MG63 (cell line): ENCODE measurements around the gene ZBTB20. TPM values are rescaled to one million over a fixed set of nuclear protein-coding genes. Genes with fewer than 3 reads are reported as not detected.
A peak's percentile ranks its signal among the peaks of the same experiment; 100 is the strongest.

ENCODE experiments used
- DNase-seq: peaks from one replicate; pipeline ENCODE4 v3.0.0-alpha.2; 2020
- H3K27me3 ChIP-seq: fragments of 250-450 bp; sonication (Bioruptor Pico); 2 replicates; pipeline ENCODE4 v1.5.1; 2020; ENCODE audit warnings: mild to moderate bottlenecking, moderate library complexity
- H3K36me3 ChIP-seq: fragments of 250-450 bp; sonication (Bioruptor Pico); 2 replicates; pipeline ENCODE4 v1.5.1; 2020; ENCODE audit warnings: mild to moderate bottlenecking, moderate library complexity
- H3K4me3 ChIP-seq: fragments of 250-450 bp; sonication (Bioruptor Pico); 2 replicates; pipeline ENCODE4 v1.5.1; 2020; ENCODE audit warnings: mild to moderate bottlenecking, moderate library complexity
- H3K9me3 ChIP-seq: fragments of 250-450 bp; sonication (Bioruptor Pico); 2 replicates; pipeline ENCODE4 v1.5.1; 2020; ENCODE audit warnings: mild to moderate bottlenecking, moderate library complexity
- total RNA-seq: library from RNA; depleted of rRNA; stranded (reverse); fragments of >200 nt; shearing (Covaris generic); gene quantifications from 2 replicates; pipeline ENCODE4 v1.2.3, GENCODE V29; 2014; ENCODE audit warnings: low replicate concordance

The ZBTB20 gene
- total RNA-seq, 1 experiment from 2014 or later, result 6.5 TPM

DNA sequence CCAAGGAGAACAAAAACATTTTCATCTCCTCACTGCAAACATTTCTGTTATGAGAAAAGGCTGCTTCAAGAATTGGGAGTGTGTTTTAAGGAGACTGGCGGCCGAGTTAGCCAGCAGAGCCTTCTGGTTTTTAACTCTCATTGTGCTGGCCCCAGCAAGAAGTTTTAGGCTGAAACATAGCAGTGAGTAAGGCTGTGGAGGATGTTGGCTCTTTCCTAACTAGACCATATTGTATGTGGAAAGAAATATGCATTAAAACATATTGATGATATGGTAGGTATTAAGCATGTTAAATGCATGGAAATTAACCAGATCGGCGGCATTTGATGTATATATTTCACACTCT lies 762.6 kb downstream of the ZBTB20 start:
- Histone ChIP-seq H3K27me3 (no peaks in the 10 kb centered on the region), H3K4me3 (peak overlapping the region; percentile 44), H3K9me3 (no peaks in the 10 kb centered on the region), H3K36me3 (peaks cover 3% of the 10 kb centered on the region)
- DNase-seq, result no peak

- DNase-seq, result peak; percentile 92
- no peaks in the 10 kb centered on the region for H3K9me3 ChIP-seq
- peaks cover 8% of the 10 kb centered on the region for H3K36me3 ChIP-seq
- H3K4me3 ChIP-seq, result peak overlapping the region; percentile 44
- H3K27me3 ChIP-seq, result no peaks in the 10 kb centered on the region
Observed at GRCh38 chr3:114383875-114384557, 763.1 kb downstream of the ZBTB20 start.

DNA sequence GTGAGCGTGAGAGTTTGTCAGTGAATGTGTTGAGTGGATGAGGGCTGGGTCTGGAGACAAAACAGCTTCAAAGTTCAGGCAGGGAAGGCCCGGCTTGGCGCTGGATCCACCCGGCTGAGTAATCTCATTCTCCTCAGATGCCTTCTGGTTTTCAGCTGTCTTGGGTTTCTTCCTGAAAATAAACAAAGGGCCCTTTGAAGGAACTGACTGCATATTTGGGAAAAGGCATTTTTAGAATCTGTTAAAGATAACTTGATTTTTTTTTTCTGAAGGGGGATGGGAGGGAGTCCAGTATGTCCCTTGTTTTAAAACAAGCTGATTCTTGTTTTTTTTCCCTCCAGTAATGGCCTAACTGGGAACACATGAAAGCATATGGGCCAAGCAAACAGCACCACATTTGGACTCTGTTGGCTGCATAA lies 766.8 kb downstream of the ZBTB20 start:
- H3K27me3 ChIP-seq, result no peaks in the 10 kb centered on the region
- DNase-seq, result peak; percentile 88
- no peak overlapping the region for H3K4me3 ChIP-seq
- peaks cover 8% of the 10 kb centered on the region for H3K36me3 ChIP-seq
- no peaks in the 10 kb centered on the region for H3K9me3 ChIP-seq

DNA sequence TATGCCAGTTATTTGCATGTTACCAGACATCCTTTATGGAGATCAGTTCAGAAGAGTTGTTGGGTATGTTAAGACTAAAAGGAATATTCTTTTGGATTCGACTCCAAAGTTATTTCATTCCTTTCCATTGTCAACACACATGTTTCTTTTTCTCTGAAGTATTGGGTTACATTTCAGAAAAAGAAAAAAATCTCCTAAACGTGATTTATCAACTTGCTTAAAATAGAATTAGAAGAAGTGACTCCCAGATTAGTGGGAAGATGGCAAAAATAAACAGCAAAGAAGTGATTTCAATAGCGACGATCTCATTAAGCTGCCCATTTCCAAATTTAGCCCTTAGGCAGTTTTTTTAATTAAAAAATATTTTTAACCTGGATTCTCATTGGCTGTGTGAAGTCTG lies 767.8 kb downstream of the ZBTB20 start:
- no peaks in the 10 kb centered on the region for H3K27me3 ChIP-seq
- DNase-seq, result no peak
- peaks cover 8% of the 10 kb centered on the region for H3K36me3 ChIP-seq
- no peak overlapping the region for H3K4me3 ChIP-seq
- H3K9me3 ChIP-seq, result no peaks in the 10 kb centered on the region

DNA sequence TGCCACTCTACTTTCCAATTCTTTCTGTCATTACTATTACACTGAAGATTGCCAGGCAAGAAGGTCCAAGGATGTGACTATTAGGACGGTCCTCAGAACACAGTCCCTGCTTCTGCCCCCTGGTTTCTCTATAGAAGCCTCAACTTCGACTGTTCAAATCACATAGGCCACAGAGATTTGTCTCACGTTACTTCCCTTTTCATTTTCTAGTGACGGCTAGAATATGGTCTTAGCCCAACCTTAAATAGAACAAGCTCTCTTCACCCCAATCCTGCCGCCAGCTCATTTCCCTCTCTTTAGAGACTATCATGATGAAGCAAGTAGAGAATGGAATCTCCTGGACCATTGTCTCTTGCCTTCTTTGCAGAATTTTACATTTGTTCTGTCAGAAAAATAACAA lies 768.3 kb downstream of the ZBTB20 start:
- no peak overlapping the region for H3K4me3 ChIP-seq

DNA sequence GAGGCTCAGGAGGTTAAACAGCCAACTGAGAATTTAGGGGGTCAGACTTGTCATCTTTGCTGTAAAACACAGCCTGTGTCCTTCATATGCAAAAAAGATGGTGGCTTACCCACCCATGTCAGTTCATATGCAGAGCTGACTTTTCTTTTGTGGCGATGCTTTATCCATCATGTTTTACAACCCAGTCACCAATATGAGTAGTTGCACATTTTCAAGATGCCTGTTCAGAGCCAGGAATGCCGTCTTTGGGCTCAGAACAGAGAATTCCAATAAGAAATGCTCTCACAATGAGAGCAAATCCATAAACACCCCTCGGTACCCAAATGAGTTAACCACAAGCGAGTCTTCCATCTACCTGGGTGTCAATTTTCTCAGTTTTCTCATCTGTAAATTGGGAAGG lies 769.7 kb downstream of the ZBTB20 start:
- Histone ChIP-seq H3K9me3 (no peaks in the 10 kb centered on the region), H3K36me3 (peaks cover 8% of the 10 kb centered on the region), H3K4me3 (no peak overlapping the region), H3K27me3 (no peaks in the 10 kb centered on the region)
- DNase-seq, result no peak

More for the DNA sequence above, 768.3 kb downstream of the ZBTB20 start:
- no peaks in the 10 kb centered on the region for H3K9me3 ChIP-seq
- no peak for DNase-seq
- peaks cover 8% of the 10 kb centered on the region for H3K36me3 ChIP-seq
- no peaks in the 10 kb centered on the region for H3K27me3 ChIP-seq

DNA sequence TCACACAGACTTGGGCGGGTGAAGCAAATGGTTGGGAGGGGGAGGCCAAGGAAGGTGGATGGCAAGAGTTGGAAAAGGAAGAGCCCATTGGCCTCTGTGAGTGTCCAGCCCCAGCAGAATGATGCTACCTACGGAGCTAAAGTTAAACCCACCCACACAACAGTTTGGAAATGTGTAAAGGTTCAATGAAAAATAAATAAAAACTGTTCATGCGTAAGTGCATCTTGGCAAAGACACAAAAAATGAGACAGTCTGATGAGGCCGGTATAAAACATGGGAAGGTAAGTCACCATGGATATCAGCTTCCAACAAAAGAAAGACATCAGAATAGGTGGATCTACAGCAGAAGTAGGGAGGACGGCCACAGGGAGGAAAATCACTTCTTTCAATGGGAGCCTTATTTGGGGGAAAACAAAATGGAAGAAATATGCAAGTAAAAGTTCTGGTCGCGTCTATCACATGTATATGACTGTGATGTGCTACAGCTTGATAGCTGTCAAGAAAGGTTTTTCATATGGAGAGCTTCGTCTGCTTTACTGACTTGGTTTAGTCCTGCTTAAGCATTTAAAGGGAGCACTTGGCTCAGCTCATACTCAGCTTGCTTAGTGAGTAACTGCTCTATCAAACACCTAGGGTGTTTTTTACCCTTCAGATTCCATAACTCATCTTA lies 770.4 kb downstream of the ZBTB20 start:
- Histone ChIP-seq H3K27me3 (no peaks in the 10 kb centered on the region), H3K9me3 (no peaks in the 10 kb centered on the region), H3K4me3 (no peak overlapping the region), H3K36me3 (peaks cover 8% of the 10 kb centered on the region)
- DNase-seq, result no peak

GRCh38 chr3:114375608-114376421 lies 771.3 kb downstream of the ZBTB20 start:
- H3K27me3 ChIP-seq, result no peaks in the 10 kb centered on the region
- H3K36me3 ChIP-seq, result peaks cover 8% of the 10 kb centered on the region
- DNase-seq, result no peak
- no peaks in the 10 kb centered on the region for H3K9me3 ChIP-seq
- H3K4me3 ChIP-seq, result no peak overlapping the region

- no peaks in the 10 kb centered on the region for H3K9me3 ChIP-seq
- H3K27me3 ChIP-seq, result no peaks in the 10 kb centered on the region
- DNase-seq, result no peak
- no peak overlapping the region for H3K4me3 ChIP-seq
- H3K36me3 ChIP-seq, result peaks cover 4% of the 10 kb centered on the region; the same call in 1 of the 2 replicates
Observed at GRCh38 chr3:114374433-114374990, 772.6 kb downstream of the ZBTB20 start.

- no peaks in the 10 kb centered on the region for H3K27me3 ChIP-seq
- DNase-seq, result no peak
- no peak overlapping the region for H3K4me3 ChIP-seq
- H3K36me3 ChIP-seq, result no peaks in the 10 kb centered on the region
- H3K9me3 ChIP-seq, result no peaks in the 10 kb centered on the region
Observed at GRCh38 chr3:114370537-114371174, 776.4 kb downstream of the ZBTB20 start.

- Histone ChIP-seq H3K27me3 (no peaks in the 10 kb centered on the region), H3K4me3 (no peak overlapping the region), H3K9me3 (no peaks in the 10 kb centered on the region), H3K36me3 (no peaks in the 10 kb centered on the region)
- no peak for DNase-seq
Observed at GRCh38 chr3:114365909-114366308, 781.2 kb downstream of the ZBTB20 start.

- Histone ChIP-seq H3K36me3 (no peaks in the 10 kb centered on the region), H3K9me3 (no peaks in the 10 kb centered on the region), H3K4me3 (no peak overlapping the region), H3K27me3 (no peaks in the 10 kb centered on the region)
- DNase-seq, result no peak
Observed at GRCh38 chr3:114364806-114365654, 782.1 kb downstream of the ZBTB20 start.

DNA sequence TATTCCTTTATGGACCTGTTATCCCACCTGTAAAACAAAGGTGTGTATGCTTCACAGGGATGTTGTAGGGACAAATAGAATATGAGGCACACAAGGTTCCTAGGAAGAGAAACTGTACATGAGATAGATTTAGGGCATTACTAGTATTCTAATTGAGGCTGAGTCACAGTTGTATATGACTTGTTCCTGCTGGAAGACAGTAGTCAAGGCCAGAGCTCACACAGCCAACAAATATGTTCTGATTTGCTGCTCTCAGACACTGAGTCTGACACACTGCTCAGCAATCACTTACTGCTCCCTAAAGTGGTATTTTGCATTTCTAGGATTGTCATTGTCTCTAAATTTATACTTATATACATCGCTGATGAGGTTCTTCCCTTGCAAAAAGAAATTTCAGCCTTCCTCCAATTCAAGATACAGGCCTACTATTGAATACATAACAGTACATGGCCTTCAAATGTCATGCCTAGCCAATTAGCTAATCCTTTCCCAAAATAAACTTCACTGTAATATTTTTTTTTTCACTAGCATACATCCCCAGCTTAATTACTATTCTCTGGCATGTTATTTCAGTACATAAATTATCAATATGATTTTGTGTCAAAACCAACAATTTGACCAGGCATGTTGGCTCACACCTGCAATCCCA lies 783.4 kb downstream of the ZBTB20 start:
- Histone ChIP-seq H3K4me3 (no peak overlapping the region), H3K36me3 (no peaks in the 10 kb centered on the region), H3K27me3 (no peaks in the 10 kb centered on the region), H3K9me3 (no peaks in the 10 kb centered on the region)
- peak; percentile 48 for DNase-seq

DNA sequence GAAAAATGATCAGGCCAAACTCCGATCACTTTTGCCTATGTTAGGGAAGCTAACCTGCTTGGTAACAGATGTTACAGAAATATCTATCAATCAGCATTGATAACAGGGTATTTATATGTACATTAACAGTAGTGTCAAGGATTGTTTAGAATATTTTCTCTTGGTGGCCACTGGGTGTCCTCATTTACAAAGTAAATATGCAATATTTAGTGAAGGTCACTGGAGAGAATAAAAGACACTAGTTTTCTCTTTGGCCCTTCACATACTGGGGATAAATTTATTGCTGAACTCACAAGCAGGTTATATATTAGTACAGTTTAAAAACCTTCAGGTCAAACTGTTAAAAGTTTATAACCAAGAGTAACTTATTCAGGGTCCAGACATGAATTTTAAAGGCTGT lies 784.3 kb downstream of the ZBTB20 start:
- no peaks in the 10 kb centered on the region for H3K9me3 ChIP-seq
- H3K4me3 ChIP-seq, result no peak overlapping the region
- H3K27me3 ChIP-seq, result no peaks in the 10 kb centered on the region
- no peak for DNase-seq
- H3K36me3 ChIP-seq, result no peaks in the 10 kb centered on the region

DNA sequence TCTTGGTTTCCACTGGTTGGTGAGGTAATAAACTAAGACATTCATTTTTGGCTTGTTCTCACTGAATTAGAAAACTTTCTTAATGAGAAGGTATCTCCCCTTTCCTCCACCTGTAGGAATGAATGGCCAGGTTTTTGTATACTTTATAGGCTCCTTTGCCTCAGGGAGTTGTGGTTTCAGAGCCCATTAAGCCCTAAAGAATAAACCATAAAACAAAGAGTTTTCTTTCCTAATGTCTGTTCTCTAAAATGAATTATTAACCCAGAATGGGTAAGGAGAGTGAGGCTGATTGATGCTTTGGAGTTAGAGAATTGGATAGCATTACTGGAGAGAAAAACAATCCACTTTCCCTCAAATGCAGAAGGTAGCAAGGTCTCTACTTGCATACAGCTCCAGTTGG lies 785.7 kb downstream of the ZBTB20 start:
- H3K9me3 ChIP-seq, result no peaks in the 10 kb centered on the region

GRCh38 chr3:114356525-114356924 lies 790.6 kb downstream of the ZBTB20 start:
- H3K4me3 ChIP-seq, result no peak overlapping the region
- no peaks in the 10 kb centered on the region for H3K36me3 ChIP-seq
- H3K27me3 ChIP-seq, result no peaks in the 10 kb centered on the region
- no peak for DNase-seq
- H3K9me3 ChIP-seq, result no peaks in the 10 kb centered on the region

More for the DNA sequence above, 785.7 kb downstream of the ZBTB20 start:
- no peak overlapping the region for H3K4me3 ChIP-seq
- no peaks in the 10 kb centered on the region for H3K36me3 ChIP-seq
- no peaks in the 10 kb centered on the region for H3K27me3 ChIP-seq
- no peak for DNase-seq
